Germinal center (tissue), 1 donor: ENCODE measurements around the gene TNFRSF13B.

Source experiments
- DNase-seq: peaks from one replicate; pipeline ENCODE4 v3.0.0; 2012; ENCODE audit warnings: mixed read lengths, low spot score

The TNFRSF13B gene

GRCh38 chr17:16938496-16939207 lies 33.3 kb downstream of the TNFRSF13B start:
- DNase-seq, result no peak

DNA sequence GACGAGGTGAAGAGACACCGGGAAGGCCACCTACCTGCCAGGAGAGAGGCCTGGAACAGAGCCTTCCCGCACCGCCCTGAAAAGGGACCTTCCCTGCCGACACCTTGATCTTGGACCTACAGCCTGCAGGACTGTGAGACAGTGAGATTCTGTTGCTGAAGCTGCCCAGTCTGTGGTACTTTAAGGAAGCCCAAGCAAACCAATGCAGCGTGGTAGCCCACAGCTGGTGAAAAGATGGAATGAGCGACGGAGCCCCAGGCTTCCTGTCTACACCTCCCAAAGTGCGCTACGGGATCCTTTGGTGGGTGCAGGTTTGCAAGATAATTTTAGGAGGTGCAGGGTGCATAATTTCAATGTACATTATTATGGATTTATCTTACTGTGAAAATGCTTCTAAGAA lies 33.9 kb downstream of the TNFRSF13B start:
- no peak for DNase-seq

DNA sequence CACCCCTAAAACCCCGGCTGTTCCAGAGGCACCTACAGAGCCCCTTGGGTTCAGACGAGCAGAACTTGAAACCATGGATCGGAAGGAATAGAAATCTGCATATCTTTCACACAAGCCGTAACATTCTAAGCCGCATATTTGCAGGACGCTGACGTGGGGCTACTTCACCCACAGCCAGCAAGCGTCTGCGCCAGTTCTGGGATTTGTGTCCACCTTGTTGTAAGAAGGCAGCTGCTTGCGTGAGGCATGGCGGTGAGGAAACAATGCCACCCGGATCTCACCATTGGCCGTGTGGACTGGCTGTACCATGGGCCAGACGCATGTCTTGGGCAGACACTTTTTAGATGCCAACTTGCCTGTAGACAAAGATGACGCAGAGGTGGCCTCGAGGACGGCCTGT lies 34.5 kb downstream of the TNFRSF13B start:
- no peak for DNase-seq

DNA sequence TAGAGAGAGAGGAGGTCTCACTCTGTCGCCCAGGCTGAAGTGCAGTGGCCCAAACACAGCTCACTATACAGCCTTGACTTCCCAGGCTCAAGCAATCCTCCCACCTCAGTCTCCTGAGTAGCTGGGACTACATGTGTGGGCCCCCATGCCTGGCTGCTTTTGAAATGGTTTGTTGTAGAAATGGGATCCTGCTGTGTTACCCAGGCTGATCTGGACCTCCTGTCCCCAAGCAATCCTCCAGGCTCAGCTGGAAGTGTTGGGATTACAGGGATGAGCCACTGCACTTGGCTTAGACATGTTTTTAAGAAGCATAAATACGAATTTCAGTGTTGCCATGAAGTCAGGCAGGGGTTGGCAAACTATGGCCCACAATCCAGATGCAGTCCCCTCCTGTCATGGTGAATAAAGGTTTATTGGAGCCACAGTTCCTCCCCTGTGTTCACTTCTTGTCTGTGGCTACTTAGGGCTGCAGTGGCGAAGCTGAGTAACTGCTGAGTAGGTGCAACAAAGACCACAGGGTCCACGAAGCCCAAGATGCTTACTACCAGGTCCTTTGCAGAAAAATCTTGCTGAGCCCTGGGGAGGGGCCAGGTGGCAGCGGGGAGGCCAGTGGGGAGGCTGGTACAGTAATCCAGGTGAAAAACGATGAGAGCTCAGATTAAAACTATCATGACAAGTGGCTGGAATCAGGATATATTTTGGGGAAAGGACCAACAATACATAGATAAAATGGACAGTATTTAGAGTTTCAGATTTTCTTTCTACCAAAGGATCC lies 35.2 kb downstream of the TNFRSF13B start:
- DNase-seq, result no peak

DNA sequence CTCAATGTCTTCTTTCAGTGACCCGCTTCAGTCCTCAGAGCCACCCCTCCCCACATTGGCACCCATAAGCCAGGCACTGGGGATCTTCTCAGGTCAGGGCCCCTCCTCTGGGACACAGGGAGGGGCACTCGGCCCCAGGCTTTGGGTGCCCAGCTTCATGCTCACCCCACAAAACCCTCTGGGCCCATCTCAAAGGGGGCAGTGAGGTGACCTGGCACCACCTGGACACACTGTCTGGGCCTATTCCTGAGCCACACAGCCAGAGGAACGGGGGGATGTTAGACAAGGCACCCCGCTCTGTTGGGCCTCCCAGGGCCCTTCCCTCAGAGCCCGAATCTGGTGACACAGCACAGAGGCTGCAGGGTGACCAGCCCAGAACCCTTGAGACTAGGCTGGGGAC lies 36.1 kb downstream of the TNFRSF13B start:
- no peak for DNase-seq

DNA sequence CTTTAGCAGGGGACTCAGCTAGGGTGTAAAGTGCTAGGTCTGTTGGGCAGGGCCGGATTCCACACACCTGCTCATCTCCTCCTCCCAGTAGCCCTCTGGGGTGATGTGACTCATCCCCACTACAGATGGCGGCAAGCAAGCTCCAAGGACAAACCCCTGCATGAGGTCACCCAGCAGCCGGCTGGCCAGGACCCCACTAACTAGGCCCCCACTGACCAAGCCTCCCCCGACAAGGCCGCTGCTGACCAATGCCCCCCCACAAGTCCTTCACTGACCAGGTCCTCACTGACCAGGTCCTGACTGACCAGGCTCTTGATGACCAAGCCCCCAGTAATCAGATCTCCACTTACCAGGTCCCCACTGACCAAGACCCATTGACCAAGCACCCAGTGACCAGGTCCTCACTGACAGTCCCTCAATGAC lies 36.7 kb downstream of the TNFRSF13B start:
- DNase-seq, result no peak

DNA sequence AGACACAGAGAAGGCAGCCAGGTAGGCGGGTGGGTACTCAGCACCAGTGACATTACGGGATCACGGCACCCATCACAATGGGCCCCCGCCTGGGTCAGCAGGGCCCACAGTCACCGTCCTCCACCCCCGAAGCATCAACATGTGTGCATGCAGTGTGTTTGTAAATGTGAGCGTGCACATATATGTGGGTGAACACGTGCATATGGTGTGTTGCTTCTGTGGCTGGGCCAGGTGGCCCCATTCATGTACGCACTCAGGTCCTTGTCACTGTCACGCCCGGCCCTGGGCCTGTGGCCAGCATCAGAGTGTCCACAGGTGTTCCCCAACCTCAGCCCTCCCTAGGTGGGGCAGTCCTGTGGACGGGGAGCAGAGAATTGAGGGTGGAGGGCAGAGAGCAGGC lies 37.1 kb downstream of the TNFRSF13B start:
- no peak for DNase-seq

GRCh38 chr17:16934133-16934795 lies 37.7 kb downstream of the TNFRSF13B start:
- no peak for DNase-seq

DNA sequence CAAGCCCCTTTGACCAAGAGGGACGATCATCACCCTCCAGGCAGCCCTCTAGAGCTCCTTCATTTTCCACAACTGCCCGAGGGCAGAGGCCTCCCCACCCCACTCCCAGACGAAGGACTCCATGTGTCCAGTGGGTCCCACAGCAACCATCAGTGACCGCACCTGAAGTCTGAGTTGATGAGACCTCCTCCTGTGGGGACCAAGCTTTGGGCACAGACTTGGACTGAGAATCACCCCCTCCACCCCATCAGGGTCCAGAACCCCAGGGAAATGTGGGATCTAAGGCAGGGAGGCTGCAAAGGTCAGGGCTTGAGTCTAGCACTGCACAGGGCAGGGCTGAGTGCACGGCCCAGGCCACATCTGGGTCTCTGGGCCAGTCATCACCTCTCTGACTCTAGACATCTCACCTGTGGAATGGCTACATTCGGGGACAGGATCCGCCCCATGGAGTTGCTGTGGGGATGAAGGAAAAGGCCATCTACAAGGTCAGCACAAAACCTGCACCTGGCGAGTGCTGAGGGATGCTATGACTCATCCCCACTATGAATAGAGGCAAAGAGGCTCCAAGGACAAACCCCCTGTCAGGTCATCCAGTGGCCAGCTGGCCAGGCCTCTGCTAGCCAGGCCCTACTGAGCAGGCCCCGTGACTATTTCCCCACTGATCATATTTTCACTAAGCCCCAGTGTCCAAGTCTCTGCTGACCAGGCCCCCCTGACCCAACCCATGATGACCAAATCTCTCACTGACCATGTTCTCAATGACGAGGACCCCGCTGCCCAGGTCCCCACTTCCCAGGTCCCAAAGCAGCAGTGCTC lies 38.4 kb downstream of the TNFRSF13B start:
- no peak for DNase-seq

- DNase-seq, result no peak
Measured at GRCh38 chr17:16932611-16933010, 39.3 kb downstream of the TNFRSF13B start.

DNA sequence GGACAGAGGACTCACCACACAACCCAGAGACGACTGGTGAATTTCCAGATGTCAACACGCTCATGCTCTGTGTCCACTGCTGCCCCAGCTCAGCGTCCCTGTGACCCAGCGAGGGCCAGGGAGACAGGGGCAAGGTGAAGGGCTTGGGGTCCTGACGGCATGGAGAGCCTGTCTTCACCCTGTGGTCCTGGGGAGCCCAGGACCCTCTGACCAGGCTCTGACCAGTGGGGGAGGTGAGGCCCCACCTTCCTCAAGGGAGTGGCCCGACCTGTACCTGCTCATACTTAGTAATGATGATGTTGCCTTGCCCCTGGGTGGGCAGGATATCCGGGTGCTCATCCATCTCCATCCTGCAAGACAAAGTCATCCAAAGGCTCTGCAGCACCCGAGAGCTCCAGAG lies 39.8 kb downstream of the TNFRSF13B start:
- no peak for DNase-seq

- no peak for DNase-seq
Measured at GRCh38 chr17:16931318-16932060, 40.4 kb downstream of the TNFRSF13B start.

GRCh38 chr17:16930571-16931317 lies 41.2 kb downstream of the TNFRSF13B start:
- no peak for DNase-seq

DNA sequence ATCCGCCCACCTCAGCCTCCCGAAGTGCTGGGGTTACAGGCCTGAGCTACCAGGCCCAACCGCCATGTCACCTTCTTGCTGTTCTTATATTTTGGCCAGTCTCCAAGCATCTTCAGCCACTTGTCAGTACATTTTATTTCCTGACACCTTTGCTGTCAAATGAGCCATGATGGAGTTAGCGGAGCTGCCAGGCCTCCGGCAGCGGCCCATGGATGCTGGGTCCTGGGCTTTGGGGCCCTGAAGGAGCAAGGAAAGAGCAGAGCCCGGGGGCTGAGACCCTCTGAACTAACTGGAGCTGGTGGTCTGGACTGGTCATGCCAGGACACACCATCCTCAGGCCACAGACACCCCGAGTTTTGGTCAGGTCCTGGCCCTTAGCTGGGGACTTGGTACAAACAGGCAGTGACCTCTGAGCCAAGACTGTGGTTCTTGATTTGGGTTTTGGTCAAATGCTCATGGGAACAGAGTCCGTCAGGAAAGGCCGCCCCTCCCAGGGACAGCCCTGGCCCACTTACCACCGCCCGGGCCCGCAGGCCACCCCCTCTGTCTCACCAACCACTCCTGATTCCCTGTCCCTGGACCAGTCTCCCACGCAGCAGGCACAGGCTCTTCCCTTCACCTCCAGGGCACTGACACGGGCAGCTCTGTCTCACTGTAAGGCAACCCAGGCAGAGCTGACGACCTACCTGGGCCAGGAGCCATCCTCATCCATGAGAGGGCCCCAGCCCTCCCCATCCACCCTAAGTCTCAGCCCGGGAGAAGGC lies 42.0 kb downstream of the TNFRSF13B start:
- DNase-seq, result no peak

DNA sequence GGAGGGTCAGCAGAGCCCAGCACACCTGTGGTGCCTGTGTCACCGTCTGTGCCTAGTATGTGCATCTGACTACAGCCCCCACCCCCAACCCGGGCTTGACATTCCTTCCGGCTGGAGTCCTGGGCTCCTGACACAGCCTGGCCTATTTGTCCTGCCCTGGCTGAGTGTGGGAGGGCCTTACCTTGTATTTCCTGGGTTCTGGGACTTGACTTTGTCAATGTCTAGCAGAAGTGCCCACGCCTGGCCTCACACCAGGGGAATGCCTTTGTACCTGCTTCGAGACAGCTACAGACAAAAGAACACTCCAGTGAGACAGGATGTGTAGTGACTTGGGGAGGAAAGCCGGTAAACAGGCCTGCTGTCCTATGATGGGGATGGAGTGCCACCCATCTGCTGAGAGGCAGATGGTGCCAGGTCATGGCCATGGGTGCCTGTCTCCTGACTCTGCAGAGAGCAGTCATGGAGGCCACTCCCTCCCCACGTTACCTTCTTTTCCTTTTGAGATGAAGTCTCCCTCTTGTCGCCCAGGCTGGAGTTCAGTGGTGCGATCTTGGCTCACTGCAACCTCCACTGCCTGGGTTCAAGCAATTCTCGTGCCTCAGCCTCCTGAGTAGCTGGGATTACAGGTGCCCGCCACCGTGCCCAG lies 42.8 kb downstream of the TNFRSF13B start:
- no peak for DNase-seq

- DNase-seq, result no peak
Measured at GRCh38 chr17:16928406-16929034, 43.4 kb downstream of the TNFRSF13B start.

GRCh38 chr17:16927641-16928321 lies 44.1 kb downstream of the TNFRSF13B start:
- no peak for DNase-seq
